Left cardiac atrium (tissue), 4 donors: ENCODE data around the gene GGPS1. TPM values are rescaled to one million over a fixed set of nuclear protein-coding genes. Genes with fewer than 3 reads are reported as not detected.
A peak's percentile ranks its signal among the peaks of the same experiment; 100 is the strongest.
"Not testable (repeated sequence)": the region's sequence is repeated elsewhere in the genome, so short reads cannot be mapped to it uniquely, and the experiment has no call there.

ENCODE experiments used
- ATAC-seq, 2 donors: fragments of 200-7000 bp; cut with Tn5 transposase; one replicate each; pipeline ENCODE4 v1.9.1; 2020; ENCODE audit warnings: mild to moderate bottlenecking in 2 of 2, moderate library complexity in 2 of 2
- DNase-seq: peaks from one replicate; pipeline ENCODE4 v3.0.0-alpha.2; 2020
- intact Hi-C, 2 donors: fragments of 100-400 bp; cut with DNase I; formaldehyde crosslinking; loops; one replicate each; pipeline versions ENCODE4 v1.14.1 to v1.15.1; 2022 to 2023
- total RNA-seq, 2 donors: library from RNA; stranded (reverse); fragmentation: NEBNext Ultra II Directional; extraction: Animal tissue kit (Norgen Biotek cat#: 25700); gene quantifications; one replicate each; pipeline ENCODE4 v1.2.1, GENCODE V29; 2021
- donor health status: DM: no; HTN: yes; CAD: no.
- donor health status: DM: no; HTN: yes; CAD: no; lungs with severe emphysema.
- donor health status: DM: yes; HTN: yes; CAD: no.
- donor health status: Dilated cardiomyopathy.

Gene GGPS1
- total RNA-seq, 2 donors from 2014 or later: 25.1 to 28.4 TPM

DNA sequence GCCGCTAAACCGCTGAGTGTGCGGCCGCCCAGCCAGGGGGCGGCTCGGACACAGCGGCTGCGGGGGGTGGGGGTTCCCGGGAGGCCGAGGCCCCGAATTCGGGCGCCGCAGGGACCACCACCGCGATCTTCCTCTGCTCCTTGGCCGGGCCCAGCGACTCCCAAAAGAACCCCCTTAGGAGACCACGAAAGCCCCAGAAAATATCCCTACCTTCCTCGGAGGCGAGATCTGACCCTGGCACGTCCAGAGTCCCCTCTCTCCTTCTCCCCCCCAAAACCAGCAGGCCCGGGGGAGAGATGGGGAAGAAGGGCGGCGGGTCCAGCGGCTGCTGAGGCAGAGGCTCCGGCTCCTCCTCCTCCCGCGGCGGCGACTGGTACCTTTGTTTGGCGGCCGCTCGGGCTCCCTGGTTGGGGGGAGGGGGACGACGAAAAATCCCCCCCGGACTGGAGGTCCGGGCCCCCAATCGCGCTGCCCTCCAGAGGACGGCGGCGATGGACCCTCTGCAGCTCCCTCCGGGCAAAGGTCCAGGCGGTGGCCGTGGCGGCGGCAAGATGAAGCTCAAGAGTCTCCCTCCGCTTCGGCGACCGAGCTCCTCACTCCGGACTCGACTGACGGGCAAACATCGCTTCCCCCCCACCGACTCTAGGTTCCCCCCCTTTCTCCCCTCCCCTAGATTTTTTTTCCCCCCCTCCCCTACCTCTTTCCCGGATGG lies 655 bp upstream of the GGPS1 start, which contains the start of gene ARID4B:
Gene ARID4B, minus strand, starts transcription at position 621 of the 712 bp plus-strand sequence. CDS start 1,260 bp downstream, outside the sequence.
- peak; percentile 86 for DNase-seq
- intact Hi-C loops: loop anchor here in 1 of 2 donors (5.0 kb wide), 2 partner anchors 75 to 90 kb away; no protein-coding TSS in a partner anchor
- peak; percentile 6 to 33 for ATAC-seq

DNA sequence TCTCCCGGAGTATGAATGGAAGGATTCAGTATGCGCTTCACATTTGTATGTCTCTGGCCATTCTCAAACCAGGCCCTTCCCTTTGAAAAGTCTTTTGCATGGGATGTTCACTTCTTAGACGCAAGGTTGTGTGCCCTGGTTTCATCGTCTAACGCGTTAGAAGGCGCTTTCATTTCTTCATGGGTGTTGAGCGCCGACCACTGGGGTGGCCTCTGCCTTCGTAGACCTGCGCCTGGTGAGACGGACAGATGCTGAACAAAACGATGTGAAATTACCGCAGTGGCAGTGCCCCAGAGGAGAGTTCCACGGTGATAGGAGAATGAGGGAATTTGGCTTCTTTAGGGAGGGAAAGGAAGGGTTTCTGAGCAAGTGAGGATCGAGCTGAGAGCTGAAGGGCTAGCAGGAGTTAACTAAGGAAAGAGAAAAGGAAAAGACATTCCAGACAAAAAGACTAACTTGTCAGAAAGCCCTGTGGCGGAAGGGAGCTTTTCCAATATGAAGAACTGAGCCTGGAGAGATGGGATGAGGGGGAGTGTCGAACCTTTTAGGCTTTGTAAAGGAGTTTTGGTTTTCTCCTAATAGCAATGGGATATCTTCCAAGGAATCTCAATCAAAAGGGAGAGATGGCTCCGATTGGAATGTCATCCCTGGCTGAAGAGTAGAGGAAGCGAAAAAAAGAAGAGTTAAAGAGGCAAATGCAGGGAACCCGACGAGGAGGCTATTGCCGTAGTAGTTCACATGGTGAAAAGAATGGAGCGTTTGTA lies 951 bp downstream of the GGPS1 start:
- ATAC-seq: peak in 1 of 2 donors; percentile 1
- intact Hi-C loops: loop anchor here in 1 of 2 donors (5.0 kb wide), 2 partner anchors 77 to 88 kb away; no protein-coding TSS in a partner anchor
- DNase-seq: peak; percentile 36

DNA sequence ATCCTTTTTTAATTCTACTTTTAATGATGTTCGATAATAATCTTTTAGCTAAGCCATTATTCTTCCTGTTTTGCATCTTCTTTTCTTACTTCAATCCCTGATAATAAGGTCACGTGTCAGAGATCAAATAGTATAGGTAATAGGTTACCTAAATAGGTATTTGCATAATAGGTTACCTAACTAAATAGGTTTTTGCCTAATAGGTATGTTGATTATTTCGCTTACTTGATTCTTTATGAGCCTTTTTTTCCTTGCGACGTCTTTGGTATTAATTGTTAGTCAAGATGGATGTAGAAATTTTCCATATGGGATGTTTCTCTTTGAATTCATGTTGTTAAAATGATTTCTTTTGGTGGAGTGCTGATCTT lies 2.5 kb downstream of the GGPS1 start:
- DNase-seq (no peak), ATAC-seq (no peak)
- intact Hi-C loops: no loop called here

DNA sequence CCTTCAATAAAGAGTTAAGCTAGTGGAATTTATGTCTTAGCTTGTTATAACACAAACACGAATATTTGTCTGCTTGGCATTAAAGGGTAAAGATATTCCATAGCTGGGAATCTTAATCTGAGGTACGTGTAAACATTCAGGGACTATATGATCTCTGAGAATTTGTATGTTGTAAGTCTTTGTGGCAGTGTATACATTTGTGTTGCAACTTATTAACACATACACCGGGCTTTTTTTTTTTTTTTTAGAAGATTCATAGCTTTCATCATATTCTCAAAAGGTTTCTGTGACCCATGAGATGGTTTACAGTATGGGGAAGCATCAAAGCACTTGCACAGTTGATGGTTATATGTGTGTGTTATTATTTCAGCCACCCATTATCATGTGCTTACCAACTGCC lies 3.0 kb downstream of the GGPS1 start:
- intact Hi-C loops: no loop called here

DNA sequence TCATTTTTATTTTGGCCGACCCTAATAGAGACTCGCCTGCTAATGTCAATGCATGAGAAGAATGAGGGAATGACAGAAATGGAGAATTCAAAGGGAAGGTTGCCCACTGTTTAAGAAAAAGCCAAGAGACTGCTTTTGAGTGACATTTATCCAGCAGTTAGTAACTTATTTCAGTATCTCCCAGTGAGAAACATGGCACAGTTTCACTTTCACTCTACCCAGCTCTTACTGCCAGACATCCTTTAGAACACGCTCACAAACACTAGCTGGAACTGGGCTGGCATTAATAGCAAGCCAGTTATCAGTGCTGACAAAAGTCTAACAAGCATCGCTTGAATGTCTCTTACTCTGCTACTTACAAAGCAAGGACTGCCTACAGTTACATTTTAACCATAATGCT lies 8.5 kb downstream of the GGPS1 start:
- ATAC-seq: peak; percentile 69 to 94
- no peak for DNase-seq
- intact Hi-C loops: no loop called here

More for the DNA sequence above, 3.0 kb downstream of the GGPS1 start:
- ATAC-seq (no peak), DNase-seq (no peak)

DNA sequence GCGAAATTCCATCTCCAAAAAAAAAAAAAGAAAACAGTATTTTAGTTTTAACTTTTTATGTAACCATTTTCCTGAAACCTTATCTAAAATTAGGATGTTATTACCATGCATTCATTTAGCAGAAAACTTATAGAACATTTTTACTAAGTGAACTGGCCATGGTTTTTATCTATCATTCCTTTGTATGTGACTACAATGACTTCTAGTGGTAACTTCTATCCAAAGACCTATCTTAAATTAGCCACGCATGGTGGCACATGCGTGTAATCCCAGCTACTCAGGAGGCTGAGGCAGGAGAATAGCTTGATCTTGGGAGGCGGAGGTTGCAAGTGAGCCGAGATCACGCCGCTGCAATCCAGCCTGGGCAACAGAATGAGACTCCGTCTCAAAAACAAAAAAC lies 11.4 kb downstream of the GGPS1 start:
- DNase-seq (no peak), ATAC-seq (no peak)
- intact Hi-C loops: no loop called here

DNA sequence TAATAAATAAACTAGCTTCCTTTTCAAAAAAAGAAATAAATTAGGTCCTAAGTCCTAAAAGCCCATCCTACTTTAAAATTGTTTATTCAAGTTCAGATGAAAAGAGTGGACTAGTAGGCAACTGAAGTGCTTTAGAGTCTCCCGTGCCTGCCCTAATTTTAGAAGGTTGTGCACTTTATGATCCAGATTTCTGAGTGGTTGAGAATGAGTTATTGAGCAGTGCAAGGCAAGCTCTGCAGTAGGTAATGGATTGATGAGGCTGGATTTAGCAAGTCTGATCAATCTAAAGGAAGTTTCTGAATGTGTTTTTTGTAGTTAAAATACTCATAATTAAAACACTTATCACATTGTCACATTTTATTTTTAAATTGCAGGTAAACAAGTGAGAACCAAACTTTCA lies 13.0 kb downstream of the GGPS1 start:
- ATAC-seq: no peak
- DNase-seq: no peak
- intact Hi-C loops: no loop called here

DNA sequence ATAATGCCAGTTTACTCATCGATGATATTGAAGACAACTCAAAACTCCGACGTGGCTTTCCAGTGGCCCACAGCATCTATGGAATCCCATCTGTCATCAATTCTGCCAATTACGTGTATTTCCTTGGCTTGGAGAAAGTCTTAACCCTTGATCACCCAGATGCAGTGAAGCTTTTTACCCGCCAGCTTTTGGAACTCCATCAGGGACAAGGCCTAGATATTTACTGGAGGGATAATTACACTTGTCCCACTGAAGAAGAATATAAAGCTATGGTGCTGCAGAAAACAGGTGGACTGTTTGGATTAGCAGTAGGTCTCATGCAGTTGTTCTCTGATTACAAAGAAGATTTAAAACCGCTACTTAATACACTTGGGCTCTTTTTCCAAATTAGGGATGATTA lies 13.7 kb downstream of the GGPS1 start:
- intact Hi-C loops: no loop called here
- DNase-seq (no peak), ATAC-seq (no peak)

DNA sequence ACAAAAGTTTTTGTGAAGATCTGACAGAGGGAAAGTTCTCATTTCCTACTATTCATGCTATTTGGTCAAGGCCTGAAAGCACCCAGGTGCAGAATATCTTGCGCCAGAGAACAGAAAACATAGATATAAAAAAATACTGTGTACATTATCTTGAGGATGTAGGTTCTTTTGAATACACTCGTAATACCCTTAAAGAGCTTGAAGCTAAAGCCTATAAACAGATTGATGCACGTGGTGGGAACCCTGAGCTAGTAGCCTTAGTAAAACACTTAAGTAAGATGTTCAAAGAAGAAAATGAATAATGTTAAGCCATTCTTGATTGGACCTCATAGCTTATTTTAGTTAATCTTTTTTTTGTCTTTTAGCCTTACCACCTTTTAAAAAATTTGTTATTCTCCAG lies 14.1 kb downstream of the GGPS1 start:
- ATAC-seq: no peak
- intact Hi-C loops: no loop called here
- DNase-seq: no peak

DNA sequence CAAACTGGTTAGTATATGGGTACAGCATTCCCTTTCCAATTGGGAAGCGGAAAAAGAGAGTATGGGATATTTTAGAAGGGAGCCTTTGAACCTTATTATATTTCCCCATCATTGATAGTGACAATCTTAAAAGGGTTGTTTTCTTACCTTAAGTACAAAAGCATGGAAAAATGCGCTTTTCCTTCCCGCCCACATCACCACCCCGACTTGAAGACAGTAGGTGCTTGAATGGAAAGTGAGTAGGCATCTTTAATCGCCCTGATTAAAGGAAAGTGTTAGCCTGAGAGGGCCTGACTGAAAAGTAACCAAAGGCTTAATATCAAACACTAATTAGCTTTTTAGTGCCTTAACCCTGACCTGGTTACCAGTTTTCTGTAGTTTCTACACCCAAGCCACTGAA lies 15.4 kb downstream of the GGPS1 start:
- no peak for ATAC-seq
- intact Hi-C loops: no loop called here

DNA sequence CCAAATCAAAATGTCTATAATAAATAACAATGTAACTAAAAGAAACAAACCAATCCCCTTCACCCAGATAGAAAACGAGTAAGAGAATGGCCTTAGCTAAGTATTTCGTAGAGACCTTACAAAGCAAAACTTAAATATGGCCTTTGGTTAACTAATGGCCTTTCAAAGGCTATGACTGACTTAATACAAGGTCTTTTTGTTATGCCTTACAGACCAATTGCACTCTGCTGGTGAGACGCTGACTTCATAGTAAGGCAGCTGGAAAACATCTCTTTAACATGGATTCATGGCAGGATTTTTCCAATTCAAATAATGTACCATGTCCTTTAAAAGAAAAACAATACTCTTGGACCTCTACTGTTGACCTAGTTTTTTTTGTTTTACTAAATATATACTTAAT lies 23.1 kb downstream of the GGPS1 start:
- DNase-seq (no peak), ATAC-seq (no peak)
- intact Hi-C loops: no loop called here

More for the DNA sequence above, 15.4 kb downstream of the GGPS1 start:
- no peak for DNase-seq

DNA sequence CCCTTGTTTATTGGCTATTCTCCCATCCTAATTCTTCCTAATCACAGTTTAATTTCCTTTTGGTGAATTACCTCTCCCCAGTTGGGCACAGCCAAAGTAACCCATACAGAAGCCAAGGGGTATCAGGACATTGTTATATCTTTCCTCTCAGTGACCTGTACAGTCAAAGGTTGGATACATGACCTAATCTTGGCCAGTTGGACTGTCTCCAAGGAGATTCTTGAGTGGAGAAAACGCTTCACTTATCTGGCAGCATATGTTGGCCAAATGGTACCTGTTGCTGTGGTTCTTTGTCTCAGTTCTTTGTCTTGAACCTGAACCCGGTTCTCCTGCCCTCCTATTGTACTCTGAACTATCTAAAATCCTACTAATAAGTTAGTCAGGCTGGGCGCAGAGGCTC lies 23.5 kb downstream of the GGPS1 start:
- no peak for DNase-seq
- peak in 1 of 2 donors; percentile 35 for ATAC-seq
- intact Hi-C loops: no loop called here

DNA sequence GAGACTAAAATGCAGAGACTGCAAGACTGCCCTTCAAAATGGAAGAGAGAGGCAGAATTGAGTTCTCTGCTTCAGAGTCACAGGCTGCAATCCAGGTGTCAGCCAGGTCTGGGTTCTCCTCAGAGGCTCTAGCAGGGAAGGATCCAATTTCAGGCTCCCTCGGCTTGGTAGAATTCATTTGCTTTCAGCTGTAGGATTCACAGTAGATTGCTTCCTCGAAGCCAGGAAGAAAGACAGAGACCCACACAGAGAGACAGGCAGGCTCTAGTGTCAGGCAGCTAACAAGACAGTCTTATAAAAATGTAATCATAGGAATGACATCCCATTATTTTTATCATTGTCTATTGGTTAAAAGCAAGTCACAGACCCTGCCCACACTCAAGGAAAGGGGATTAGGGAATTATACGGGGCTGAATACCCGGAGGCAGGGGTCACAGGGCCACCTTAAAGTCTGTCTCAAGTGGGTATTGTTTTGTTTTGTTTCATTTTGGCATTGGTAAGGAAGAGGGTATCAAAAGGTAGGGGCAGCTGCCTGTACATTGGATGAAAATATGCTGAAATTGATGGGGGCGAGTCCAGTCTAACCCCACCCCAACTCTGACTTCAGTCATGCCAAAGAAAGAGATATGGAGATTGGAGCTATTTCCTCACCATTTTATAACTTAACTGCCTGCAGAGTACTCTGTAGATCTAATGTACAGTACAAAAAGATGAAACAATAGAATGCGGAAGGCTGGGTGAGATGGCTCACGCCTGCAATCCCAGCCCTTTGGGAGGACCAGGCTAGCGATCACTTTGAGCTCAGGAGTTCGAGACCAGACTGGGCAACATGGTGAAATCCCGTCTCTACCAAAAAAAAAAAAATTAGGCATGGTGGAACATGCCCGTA lies 29.4 kb downstream of the GGPS1 start:
- DNase-seq (no peak), ATAC-seq (no peak)
- intact Hi-C loops: no loop called here

DNA sequence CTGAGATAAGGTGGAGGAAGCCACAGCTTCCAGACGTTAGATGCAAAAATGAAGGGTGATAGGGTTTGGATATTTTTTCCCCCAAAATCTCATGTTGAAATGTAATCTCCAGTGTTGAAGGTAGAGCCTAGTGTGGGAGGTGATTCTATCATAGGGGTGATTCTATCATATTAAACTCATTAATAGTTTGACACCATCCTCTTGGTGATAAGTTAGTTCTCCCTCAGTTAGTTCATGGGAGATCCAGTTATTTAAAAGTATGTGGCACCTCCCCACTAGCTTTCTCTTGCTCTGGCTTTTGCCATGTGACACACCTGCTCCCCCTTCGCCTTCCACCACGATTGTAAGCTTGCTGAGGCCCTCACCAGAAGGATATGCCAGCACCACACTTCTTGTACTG lies 30.5 kb downstream of the GGPS1 start:
- no peak for DNase-seq
- intact Hi-C loops: no loop called here
- ATAC-seq: no peak

DNA sequence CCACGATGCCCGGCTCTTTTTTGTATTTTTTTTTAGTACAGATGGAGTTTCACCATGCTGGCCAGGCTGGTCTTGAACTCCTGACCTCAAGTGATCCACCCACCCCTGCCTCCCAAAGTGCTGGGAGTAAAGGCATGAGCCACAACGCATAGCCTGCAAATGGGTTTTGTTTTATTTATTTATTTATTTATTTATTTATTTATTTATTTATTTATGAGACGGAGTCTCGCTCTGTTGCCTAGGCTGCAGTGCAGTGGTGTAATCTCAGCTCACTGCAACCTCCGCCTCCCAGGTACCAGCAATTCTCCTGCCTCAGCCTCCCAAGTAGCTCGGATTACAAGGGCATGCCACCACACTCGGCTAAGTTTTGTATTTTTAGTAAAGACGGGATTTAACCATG lies 35.8 kb downstream of the GGPS1 start:
- DNase-seq, ATAC-seq, intact Hi-C loops: not testable (repeated sequence)

DNA sequence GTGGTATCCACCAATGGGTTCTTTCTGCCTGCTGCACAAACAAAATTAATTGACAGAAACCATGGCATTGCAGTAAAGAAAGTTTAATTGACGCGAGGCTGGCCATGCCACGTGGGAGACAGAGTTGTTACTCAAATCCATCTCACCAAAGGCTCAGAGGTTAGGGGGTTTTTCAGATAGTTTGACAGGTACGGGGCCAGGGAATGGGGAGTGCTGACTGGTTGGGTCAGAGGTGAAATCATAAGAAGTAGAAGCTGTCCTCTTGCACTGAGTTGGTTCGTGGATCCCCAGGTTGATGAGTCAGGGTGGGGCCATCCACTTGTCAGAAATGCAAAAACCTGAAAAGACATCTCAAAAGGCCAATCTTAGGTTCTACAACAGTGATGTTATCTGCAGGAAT lies 37.9 kb downstream of the GGPS1 start:
- ATAC-seq: no peak
- intact Hi-C loops: no loop called here
- no peak for DNase-seq

DNA sequence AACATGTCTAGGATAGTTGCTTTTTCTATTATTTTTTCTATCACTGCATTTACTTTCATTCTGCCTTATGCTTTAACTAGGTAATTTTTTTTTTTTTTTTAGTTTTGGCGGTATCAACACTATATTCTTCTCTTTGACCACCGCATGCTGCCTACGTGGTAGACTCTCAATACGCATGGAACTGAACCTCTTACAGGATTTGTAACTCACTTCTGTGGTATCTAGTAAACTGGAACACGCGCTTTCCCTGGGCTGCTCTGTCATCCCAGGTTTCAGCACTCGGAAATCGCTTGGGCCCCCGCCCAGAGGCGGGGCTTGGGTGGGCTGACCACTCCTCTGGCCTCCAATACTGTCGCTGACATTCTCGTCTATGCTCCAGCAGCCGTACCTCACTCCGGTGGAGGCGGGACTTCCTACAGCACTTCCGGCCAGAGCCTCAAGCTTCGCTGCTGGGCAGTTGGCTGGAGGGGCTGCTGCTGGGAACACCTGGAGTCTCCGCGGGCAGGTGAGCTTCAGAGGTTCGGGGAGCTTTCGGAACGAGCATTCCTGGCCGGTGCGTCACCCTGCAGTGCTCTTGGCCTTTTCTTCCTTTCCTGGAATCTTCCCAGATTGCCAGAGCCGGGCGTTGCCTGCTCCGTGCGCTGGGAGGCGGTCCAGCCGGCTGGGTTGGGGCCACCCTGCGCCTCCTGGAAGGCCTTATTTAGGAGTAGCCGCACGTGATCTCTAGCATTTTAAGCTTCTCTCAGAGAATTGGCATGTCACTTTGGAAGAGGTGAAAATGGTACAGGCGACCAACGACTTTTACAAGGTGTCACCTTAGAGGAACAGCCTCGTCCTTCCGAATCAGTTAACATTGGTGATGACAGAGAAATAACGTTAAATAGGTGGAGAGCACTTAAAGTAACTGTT lies 38.9 kb downstream of the GGPS1 start, which contains the start of gene TBCE:
Gene TBCE, plus strand, starts transcription at position 428 of the 909 bp plus-strand sequence. CDS start 12,623 bp downstream, outside the sequence.
- DNase-seq: peak; percentile 98
- peak; percentile 100 for ATAC-seq
- intact Hi-C loops: no loop called here

DNA sequence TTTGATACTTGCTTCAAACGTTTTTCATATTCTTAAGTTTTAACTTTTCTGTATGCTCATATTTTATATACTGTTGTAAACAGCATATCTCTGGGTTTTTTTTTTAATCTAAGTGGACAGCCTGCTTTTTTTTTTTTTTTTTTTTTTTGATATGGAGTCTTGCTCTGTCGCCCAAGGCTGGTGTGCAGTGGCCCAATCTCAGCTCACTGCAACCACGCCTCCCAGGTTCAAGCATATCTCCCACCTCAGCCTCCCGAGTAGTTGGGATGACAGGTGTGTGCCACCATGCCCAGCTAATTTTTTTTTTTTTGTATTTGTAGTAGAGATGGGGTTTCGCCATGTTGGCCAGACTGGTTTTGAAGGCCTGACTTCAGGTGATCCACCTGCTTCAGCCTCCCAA lies 40.1 kb downstream of the GGPS1 start:
- ATAC-seq (no peak), DNase-seq (no peak)
- intact Hi-C loops: no loop called here
